Measurements from ENCODE around the gene AACS. TPM values are rescaled to one million over a fixed set of nuclear protein-coding genes. Genes with fewer than 3 reads are reported as not detected.
"Not testable (repeated sequence)": the region's sequence is repeated elsewhere in the genome, so short reads cannot be mapped to it uniquely, and the experiment has no call there.

AACS gene
- total RNA-seq, 1 donor, result 44.9 TPM

DNA sequence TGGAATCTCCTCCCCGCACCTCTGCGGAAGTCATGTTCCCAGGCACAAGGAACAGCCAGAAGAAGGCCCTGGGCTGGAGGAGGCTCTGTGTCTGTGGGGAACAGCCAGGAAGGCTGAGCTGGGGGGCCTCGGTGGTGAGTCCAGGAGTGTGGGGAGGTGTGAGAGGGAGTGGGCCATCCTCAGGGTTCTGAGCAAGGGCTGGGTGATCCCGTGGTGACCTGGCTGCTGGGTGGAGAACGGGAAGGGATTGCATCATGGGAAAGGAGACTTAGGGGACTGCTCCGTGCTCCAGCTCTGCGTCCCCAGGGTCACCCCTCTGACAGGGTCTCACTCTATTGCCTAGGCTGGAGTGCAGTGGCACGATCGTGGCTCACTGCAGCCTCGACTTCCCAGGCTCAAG, 13.8 kb downstream of the AACS start:
- no peak overlapping the region for H3K4me3 ChIP-seq (ENCODE audit: low read depth, low read length)
- TF ChIP-seq, protein P1, sequence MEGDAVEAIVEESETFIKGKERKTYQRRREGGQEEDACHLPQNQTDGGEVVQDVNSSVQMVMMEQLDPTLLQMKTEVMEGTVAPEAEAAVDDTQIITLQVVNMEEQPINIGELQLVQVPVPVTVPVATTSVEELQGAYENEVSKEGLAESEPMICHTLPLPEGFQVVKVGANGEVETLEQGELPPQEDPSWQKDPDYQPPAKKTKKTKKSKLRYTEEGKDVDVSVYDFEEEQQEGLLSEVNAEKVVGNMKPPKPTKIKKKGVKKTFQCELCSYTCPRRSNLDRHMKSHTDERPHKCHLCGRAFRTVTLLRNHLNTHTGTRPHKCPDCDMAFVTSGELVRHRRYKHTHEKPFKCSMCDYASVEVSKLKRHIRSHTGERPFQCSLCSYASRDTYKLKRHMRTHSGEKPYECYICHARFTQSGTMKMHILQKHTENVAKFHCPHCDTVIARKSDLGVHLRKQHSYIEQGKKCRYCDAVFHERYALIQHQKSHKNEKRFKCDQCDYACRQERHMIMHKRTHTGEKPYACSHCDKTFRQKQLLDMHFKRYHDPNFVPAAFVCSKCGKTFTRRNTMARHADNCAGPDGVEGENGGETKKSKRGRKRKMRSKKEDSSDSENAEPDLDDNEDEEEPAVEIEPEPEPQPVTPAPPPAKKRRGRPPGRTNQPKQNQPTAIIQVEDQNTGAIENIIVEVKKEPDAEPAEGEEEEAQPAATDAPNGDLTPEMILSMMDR (IDR thresholded peaks at IDR 0.05; ENCODE audit: insufficient read depth, low read depth, low read length), result no peak
- DNase-seq (ENCODE audit: low read depth), result no peak

DNA sequence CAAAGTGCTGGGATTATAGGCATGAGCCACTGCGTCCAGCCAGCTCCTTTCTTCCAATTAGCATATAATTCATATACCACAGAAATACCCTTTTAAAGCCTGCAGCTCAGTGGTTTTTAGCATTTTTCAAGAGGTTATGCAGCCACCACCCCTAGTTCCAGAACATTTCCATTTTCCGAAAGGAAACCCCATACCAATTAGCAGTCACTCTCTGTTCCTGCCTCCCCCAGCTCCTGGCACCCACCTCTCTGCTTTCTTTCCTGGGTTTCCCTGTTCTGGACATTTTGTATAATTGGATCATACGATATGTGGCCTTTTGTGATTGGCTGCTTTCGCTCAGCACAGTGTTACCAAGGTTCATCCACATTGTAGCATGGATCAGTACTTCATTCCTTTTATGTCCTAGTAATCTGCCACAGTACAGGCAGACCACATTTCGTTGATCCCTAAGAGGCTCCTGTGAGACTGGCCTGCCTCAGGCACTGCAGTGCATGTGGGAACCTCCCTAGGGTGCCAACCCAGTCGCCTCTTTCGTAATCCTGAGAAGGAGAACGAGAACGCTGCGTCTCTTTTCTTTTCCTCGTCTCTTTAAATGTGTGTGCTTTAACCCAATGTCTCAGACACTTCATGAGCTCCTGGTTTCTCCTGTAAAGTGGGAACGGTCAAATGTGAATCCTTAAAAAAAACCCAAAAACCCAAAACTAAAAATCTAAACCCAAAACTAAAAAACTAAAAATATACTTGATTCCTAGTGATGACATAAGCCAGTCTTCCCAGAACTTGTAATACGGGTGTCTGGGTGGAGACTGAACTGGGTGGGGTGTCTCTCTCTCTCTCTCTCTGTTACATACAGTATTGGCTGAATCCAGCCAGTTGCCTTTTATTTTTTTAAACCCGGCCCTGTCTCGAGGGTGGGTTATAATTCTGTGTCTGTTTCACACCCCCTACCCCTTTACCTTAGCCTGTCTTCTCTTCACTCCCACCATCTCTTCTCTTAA, 14.7 kb downstream of the AACS start:
- DNase-seq (ENCODE audit: low read depth), result peak; percentile 85
- TF ChIP-seq, protein P1 (IDR thresholded peaks at IDR 0.05; ENCODE audit: insufficient read depth, low read depth, low read length), result no peak
- no peak overlapping the region for H3K4me3 ChIP-seq (ENCODE audit: low read depth, low read length)

DNA sequence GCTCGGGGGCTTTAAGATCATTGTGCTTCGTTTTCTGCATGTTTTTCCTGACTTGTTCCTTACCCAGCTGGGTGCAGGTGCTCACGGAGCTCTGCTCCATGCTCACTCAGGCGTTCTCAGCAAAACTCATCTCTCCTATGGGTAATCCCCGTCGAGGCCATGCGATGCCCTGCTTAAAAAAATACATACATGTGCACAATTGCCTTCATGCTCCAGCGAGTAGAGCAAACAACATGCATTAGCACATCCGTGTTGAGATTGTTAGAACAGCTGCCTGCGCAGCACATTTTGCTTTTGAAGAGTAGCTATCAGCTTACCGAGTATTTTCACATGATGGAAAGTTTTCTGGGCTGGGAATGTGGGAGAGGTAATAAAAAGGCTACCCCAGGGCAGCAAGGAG, 16.2 kb downstream of the AACS start:
- TF ChIP-seq, protein P1 (IDR thresholded peaks at IDR 0.05; ENCODE audit: insufficient read depth, low read depth, low read length), result no peak
- no peak overlapping the region for H3K4me3 ChIP-seq (ENCODE audit: low read depth, low read length)
- no peak for DNase-seq (ENCODE audit: low read depth)

DNA sequence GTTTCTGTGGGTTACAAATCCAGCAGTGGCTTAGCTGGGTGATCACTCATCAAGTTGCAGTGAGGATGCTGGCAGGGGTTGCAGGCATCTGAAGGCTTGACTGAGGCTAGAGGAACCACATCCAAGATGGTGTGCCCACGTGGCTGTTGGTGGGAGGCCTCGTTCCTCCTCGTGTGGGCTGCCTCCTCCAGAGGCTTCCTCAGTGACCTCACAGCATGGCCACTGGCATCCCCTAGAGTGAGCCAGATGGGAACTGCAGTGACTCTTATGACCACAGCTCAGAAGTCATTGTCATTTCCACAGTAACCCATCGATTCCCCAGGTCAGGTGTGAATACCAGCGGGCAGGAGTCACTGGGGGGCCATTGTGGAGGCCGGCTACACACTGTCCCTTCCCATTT, 17.8 kb downstream of the AACS start:
- TF ChIP-seq, protein P1 (IDR thresholded peaks at IDR 0.05; ENCODE audit: insufficient read depth, low read depth, low read length), result no peak
- no peak overlapping the region for H3K4me3 ChIP-seq (ENCODE audit: low read depth, low read length)
- DNase-seq (ENCODE audit: low read depth), result no peak

DNA sequence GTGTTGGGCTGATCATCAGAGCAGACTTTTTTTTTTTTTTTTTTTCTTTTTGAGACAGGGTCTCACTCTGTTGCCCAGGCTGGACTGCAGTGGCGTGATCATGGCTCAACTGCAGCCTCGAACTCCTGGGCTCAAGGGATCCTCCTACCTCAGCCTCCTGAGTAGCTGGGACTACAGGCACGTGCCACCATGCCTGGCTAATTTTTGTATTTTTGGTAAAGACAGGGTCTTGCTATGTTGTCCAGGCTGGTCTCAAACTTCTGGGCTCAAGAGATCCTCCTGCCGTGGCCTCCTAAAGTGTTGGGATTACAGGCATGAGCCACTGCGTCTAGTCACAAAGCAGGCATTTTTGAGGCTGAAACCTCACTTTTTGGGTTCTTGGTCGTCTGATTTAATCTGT, 23.0 kb downstream of the AACS start:
- DNase-seq (ENCODE audit: low read depth); H3K4me3 ChIP-seq (ENCODE audit: low read depth, low read length): not testable (repeated sequence)

DNA sequence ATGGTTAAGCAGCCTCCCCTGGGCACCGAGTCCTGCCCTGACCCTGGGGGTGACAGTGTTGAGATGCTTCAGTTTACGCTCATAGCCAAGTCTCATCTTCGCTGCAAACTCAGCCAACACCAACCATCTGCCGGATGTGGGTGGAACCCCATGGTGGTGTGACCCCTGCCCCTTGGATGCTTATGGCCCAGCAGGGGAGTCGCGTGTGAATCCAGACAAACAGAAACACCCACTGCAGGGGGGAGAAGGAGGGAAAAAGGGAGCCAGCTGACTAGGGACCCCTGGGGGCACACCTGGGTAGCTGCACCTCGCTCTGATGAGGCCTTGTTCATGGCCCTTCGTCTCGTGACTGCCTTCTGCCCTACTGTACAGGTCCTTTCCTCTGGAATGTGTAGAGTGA, 23.8 kb downstream of the AACS start:
- no peak overlapping the region for H3K4me3 ChIP-seq (ENCODE audit: low read depth, low read length)
- TF ChIP-seq, protein P1 (IDR thresholded peaks at IDR 0.05; ENCODE audit: insufficient read depth, low read depth, low read length), result no peak
- DNase-seq (ENCODE audit: low read depth), result no peak

DNA sequence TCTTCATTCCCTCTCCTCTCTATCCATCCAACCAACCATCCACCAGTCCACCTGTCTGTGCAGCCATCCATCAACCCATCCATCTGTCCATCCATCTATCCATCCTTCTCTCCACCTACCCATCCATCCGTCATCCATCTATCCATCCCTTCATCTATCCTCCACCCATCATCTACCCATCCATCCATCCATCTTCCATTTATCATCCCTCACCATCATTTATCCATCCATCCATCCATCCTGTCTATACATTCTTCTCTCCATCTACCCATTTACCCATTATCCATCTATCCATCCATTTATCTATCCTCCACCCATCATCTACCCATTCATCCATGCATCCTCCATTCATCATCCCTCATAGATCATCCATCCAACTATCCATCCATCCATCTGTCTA, 24.4 kb downstream of the AACS start:
- TF ChIP-seq, protein P1 (IDR thresholded peaks at IDR 0.05; ENCODE audit: insufficient read depth, low read depth, low read length), result no peak
- no peak overlapping the region for H3K4me3 ChIP-seq (ENCODE audit: low read depth, low read length)
- no peak for DNase-seq (ENCODE audit: low read depth)
